LoVo (cell line): ENCODE data around the gene SLC7A1.

Experiments used
- DNase-seq: peaks from one replicate; pipeline ENCODE4 v3.0.0-alpha.2; 2016; ENCODE audit warnings: low spot score

The SLC7A1 gene

GRCh38 chr13:29489650-29490560 lies 105.6 kb downstream of the SLC7A1 start:
- no peak for DNase-seq

GRCh38 chr13:29487466-29488454 lies 107.7 kb downstream of the SLC7A1 start:
- DNase-seq, result no peak

- no peak for DNase-seq
Measured at GRCh38 chr13:29486551-29486950, 108.9 kb downstream of the SLC7A1 start.

- no peak for DNase-seq
Measured at GRCh38 chr13:29484796-29485195, 110.7 kb downstream of the SLC7A1 start.

- DNase-seq, result no peak
Measured at GRCh38 chr13:29484236-29484635, 111.3 kb downstream of the SLC7A1 start.

- DNase-seq, result no peak
Measured at GRCh38 chr13:29483623-29484022, 111.9 kb downstream of the SLC7A1 start.

- no peak for DNase-seq
Measured at GRCh38 chr13:29483211-29483610, 112.3 kb downstream of the SLC7A1 start.

GRCh38 chr13:29482504-29482903 lies 113.0 kb downstream of the SLC7A1 start:
- DNase-seq, result no peak

GRCh38 chr13:29481603-29482002 lies 113.9 kb downstream of the SLC7A1 start:
- DNase-seq, result no peak

GRCh38 chr13:29480893-29481525 lies 114.5 kb downstream of the SLC7A1 start:
- DNase-seq, result no peak

- no peak for DNase-seq
Measured at GRCh38 chr13:29479716-29480492, 115.6 kb downstream of the SLC7A1 start.

- no peak for DNase-seq
Measured at GRCh38 chr13:29476046-29476445, 119.4 kb downstream of the SLC7A1 start.

- DNase-seq, result no peak
Measured at GRCh38 chr13:29474991-29475390, 120.5 kb downstream of the SLC7A1 start.

GRCh38 chr13:29473166-29473565 lies 122.3 kb downstream of the SLC7A1 start:
- no peak for DNase-seq

GRCh38 chr13:29472332-29472961 lies 123.0 kb downstream of the SLC7A1 start:
- peak; percentile 65 for DNase-seq

GRCh38 chr13:29471551-29471950 lies 123.9 kb downstream of the SLC7A1 start:
- DNase-seq, result no peak

- peak; percentile 20 for DNase-seq
Measured at GRCh38 chr13:29465741-29466293, 129.7 kb downstream of the SLC7A1 start.

GRCh38 chr13:29464105-29464679 lies 131.3 kb downstream of the SLC7A1 start:
- no peak for DNase-seq

GRCh38 chr13:29459813-29460355 lies 135.6 kb downstream of the SLC7A1 start:
- no peak for DNase-seq
